Colonic mucosa (tissue), 4 donors: Measurements from ENCODE around the gene ST6GALNAC5. TPM values are rescaled to one million over a fixed set of nuclear protein-coding genes. Genes with fewer than 3 reads are reported as not detected.

Experiments
- DNase-seq: peaks from one replicate; pipeline ENCODE4 v3.0.0-alpha.2; 2020
- H3K27ac ChIP-seq: fragments of 200-600 bp; one replicate; pipeline ENCODE4 v1.8.0; 2021
- H3K27me3 ChIP-seq: fragments of 200-600 bp; one replicate; pipeline ENCODE4 v1.8.0; 2021
- H3K36me3 ChIP-seq: fragments of 200-600 bp; one replicate; pipeline ENCODE4 v1.8.0; 2021
- H3K4me1 ChIP-seq: fragments of 200-600 bp; one replicate; pipeline ENCODE4 v1.8.0; 2021; ENCODE audit warnings: mild to moderate bottlenecking
- H3K4me3 ChIP-seq: fragments of 200-600 bp; one replicate; pipeline ENCODE4 v1.8.0; 2021
- H3K9ac ChIP-seq, 2 donors: one replicate each; pipeline ENCODE4 v1.7.0; 2013; ENCODE audit warnings: control low read depth in 2 of 2, low read depth in 2 of 2, low read length in 2 of 2
- H3K9me3 ChIP-seq: fragments of 200-600 bp; one replicate; pipeline ENCODE4 v1.8.0; 2021
- CTCF ChIP-seq: fragments of 200-600 bp; IDR thresholded peaks from one replicate; pipeline ENCODE4 v1.8.0; 2022; ENCODE audit warnings: antibody characterized with exemption, mild to moderate bottlenecking
- intact Hi-C: fragments of 100-400 bp; cut with DNase I; formaldehyde crosslinking; loops from one replicate; pipeline ENCODE4 v1.14.1; 2022
- total RNA-seq, 2 donors: library from RNA; stranded (reverse); fragmentation: NEBNext Ultra II Directional in 1 of 2; extraction: Animal tissue kit (Norgen Biotek cat#: 25700) in 1 of 2; gene quantifications; one replicate each; pipeline ENCODE4 v1.2.1, GENCODE V29; 2021
- donor health status: healthy.
- donor health status: DM: no; HTN: no; CAD: no.
- donor health status: DM: no; HTN: no; CAD: no.

Gene ST6GALNAC5
- total RNA-seq, 2 donors from 2014 or later, result 2.1 to 2.2 TPM

- H3K36me3 ChIP-seq, result no peaks in the 10 kb centered on the region
- H3K9me3 ChIP-seq, result no peaks in the 10 kb centered on the region
- no peaks in the 10 kb centered on the region for H3K4me1 ChIP-seq
- no peak overlapping the region for H3K4me3 ChIP-seq
- TF ChIP-seq CTCF, result no peak
- no peak overlapping the region for H3K9ac ChIP-seq
- no peak overlapping the region for H3K27ac ChIP-seq
- no peak for DNase-seq
- intact Hi-C loops, result no loop called here
- H3K27me3 ChIP-seq, result no peaks in the 10 kb centered on the region
These were observed 125.8 kb downstream of the ST6GALNAC5 start for GRCh38 chr1:76993036-76993435.

- no peaks in the 10 kb centered on the region for H3K36me3 ChIP-seq
- H3K4me3 ChIP-seq, result no peak overlapping the region
- H3K9ac ChIP-seq, result no peak overlapping the region
- intact Hi-C loops, result no loop called here
- H3K4me1 ChIP-seq, result no peaks in the 10 kb centered on the region
- no peak overlapping the region for H3K27ac ChIP-seq
- no peaks in the 10 kb centered on the region for H3K27me3 ChIP-seq
- DNase-seq, result no peak
- no peaks in the 10 kb centered on the region for H3K9me3 ChIP-seq
- no peak for TF ChIP-seq CTCF
These were observed 131.4 kb downstream of the ST6GALNAC5 start for GRCh38 chr1:76998582-76999223.

GRCh38 chr1:77007675-77008074 is 140.4 kb downstream of the ST6GALNAC5 start:
- no peak for DNase-seq
- Histone ChIP-seq H3K27ac (no peak overlapping the region), H3K9ac (no peak overlapping the region), H3K36me3 (no peaks in the 10 kb centered on the region), H3K9me3 (no peaks in the 10 kb centered on the region), H3K4me1 (no peaks in the 10 kb centered on the region), H3K4me3 (no peak overlapping the region), H3K27me3 (no peaks in the 10 kb centered on the region)
- TF ChIP-seq CTCF, result no peak
- intact Hi-C loops, result no loop called here

- Histone ChIP-seq H3K4me3 (no peak overlapping the region), H3K27me3 (no peaks in the 10 kb centered on the region), H3K9ac (no peak overlapping the region), H3K4me1 (no peaks in the 10 kb centered on the region), H3K9me3 (no peaks in the 10 kb centered on the region), H3K27ac (no peak overlapping the region), H3K36me3 (no peaks in the 10 kb centered on the region)
- TF ChIP-seq CTCF, result no peak
- intact Hi-C loops, result no loop called here
- no peak for DNase-seq
These were observed 143.7 kb downstream of the ST6GALNAC5 start for GRCh38 chr1:77010937-77011336.

- TF ChIP-seq CTCF, result no peak
- H3K27ac ChIP-seq, result no peak overlapping the region
- no peak overlapping the region for H3K9ac ChIP-seq
- intact Hi-C loops, result no loop called here
- H3K9me3 ChIP-seq, result no peaks in the 10 kb centered on the region
- H3K27me3 ChIP-seq, result no peaks in the 10 kb centered on the region
- H3K4me1 ChIP-seq, result no peaks in the 10 kb centered on the region
- no peak for DNase-seq
- no peak overlapping the region for H3K4me3 ChIP-seq
- H3K36me3 ChIP-seq, result no peaks in the 10 kb centered on the region
These were observed 144.8 kb downstream of the ST6GALNAC5 start for GRCh38 chr1:77012066-77012465.
